Prostate gland (tissue), 2 donors: Measurements from ENCODE around the gene KIF9. TPM values are rescaled to one million over a fixed set of nuclear protein-coding genes. Genes with fewer than 3 reads are reported as not detected.
"Not testable (repeated sequence)": the region's sequence is repeated elsewhere in the genome, so short reads cannot be mapped to it uniquely, and the experiment has no call there.

ENCODE experiments used
- DNase-seq: peaks from one replicate; pipeline ENCODE4 v3.0.0-alpha.2; 2019; ENCODE audit warnings: low spot score
- H3K27ac ChIP-seq, 2 donors: fragments of 200-600 bp; sonication (generic); 2 replicates each; pipeline ENCODE4 v1.5.1; 2017 to 2019
- H3K27me3 ChIP-seq: fragments of 200-600 bp; sonication (generic); replicated peaks from 2 replicates; pipeline ENCODE4 v1.5.1; 2019; ENCODE audit not compliant: insufficient read depth
- H3K36me3 ChIP-seq, 2 donors: fragments of 200-600 bp; sonication (generic); 1 replicate in 1 of 2; 2 replicates in 1 of 2; pipeline versions ENCODE4 v1.5.1 to v1.8.1; 2017 to 2019
- H3K4me1 ChIP-seq: fragments of 200-600 bp; sonication (generic); replicated peaks from 2 replicates; pipeline ENCODE4 v1.5.1; 2019
- H3K4me3 ChIP-seq, 2 donors: fragments of 200-600 bp; sonication (generic); 2 replicates each; pipeline ENCODE4 v1.5.1; 2017 to 2019
- H3K9me3 ChIP-seq: fragments of 200-600 bp; sonication (generic); 2 replicates; pipeline ENCODE4 v1.5.1; 2017
- POLR2A ChIP-seq: fragments of 450-650 bp; IDR thresholded peaks from one replicate; pipeline ENCODE4 v1.6.1; 2016; ENCODE audit warnings: antibody characterized with exemption, mild to moderate bottlenecking
- POLR2AphosphoS5 ChIP-seq: sonication (generic); formaldehyde crosslinking; IDR thresholded peaks from one replicate; pipeline ENCODE4 v1.6.1; 2017; ENCODE audit warnings: antibody characterized with exemption
- WGBS: methylation state at CpG from one replicate; pipeline ENCODE4 v1.1.5; 2018; 5-methylcytosine and 5-hydroxymethylcytosine counted together
- intact Hi-C: fragments of 100-400 bp; cut with DNase I; formaldehyde crosslinking; loops from one replicate; pipeline ENCODE4 v1.14.2; 2022
- total RNA-seq, 2 donors: library from RNA; depleted of rRNA; stranded (reverse); fragments of >200 nt; gene quantifications; one replicate each; pipeline ENCODE4 v1.1.0, GENCODE V29; 2016
- TF ChIP-seq, protein P1 (sequence below), 4 experiments: fragments of 200-600 bp in 2 of 4; fragments of 450-650 bp in 2 of 4; sonication (generic) in 2 of 4; IDR thresholded peaks; 1 replicate in 3 of 4; 2 replicates in 1 of 4; pipeline ENCODE4 v1.5.1; 2016 to 2019; ENCODE audit warnings: antibody characterized with exemption in 4 of 4, mild to moderate bottlenecking in 2 of 4, moderate library complexity in 2 of 4

The KIF9 gene
- total RNA-seq, 2 donors from 2014 or later: 14.3 to 17.5 TPM

DNA sequence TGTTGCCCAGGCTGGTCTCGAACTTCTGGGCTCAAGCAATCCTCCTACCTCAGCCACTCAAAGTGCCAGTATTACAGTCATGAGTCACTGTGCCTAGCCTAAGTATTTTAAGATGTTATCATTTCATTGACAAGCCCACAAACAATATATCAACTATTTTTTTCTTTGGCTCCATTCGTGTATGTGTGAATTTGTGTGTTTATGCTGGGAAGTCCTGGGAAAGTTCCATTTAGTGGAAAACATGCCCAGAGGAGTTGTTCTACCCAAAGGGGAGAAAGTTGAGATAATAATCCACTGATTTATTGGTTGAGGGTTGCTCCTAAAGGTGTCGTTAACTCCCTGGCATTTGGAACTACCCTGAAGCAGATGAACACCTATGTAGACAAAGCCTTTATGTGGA lies 58.8 kb downstream of the KIF9 start:
- H3K4me3 ChIP-seq: no peak overlapping the region
- no peaks in the 10 kb centered on the region for H3K4me1 ChIP-seq
- no peaks in the 10 kb centered on the region for H3K9me3 ChIP-seq
- no peak for DNase-seq
- H3K36me3 ChIP-seq: no peaks in the 10 kb centered on the region
- 59% methylated on average over 3 of the region's 3 CpGs for WGBS
- intact Hi-C loops: no loop called here
- H3K27me3 ChIP-seq: no peaks in the 10 kb centered on the region
- TF ChIP-seq, protein P1, sequence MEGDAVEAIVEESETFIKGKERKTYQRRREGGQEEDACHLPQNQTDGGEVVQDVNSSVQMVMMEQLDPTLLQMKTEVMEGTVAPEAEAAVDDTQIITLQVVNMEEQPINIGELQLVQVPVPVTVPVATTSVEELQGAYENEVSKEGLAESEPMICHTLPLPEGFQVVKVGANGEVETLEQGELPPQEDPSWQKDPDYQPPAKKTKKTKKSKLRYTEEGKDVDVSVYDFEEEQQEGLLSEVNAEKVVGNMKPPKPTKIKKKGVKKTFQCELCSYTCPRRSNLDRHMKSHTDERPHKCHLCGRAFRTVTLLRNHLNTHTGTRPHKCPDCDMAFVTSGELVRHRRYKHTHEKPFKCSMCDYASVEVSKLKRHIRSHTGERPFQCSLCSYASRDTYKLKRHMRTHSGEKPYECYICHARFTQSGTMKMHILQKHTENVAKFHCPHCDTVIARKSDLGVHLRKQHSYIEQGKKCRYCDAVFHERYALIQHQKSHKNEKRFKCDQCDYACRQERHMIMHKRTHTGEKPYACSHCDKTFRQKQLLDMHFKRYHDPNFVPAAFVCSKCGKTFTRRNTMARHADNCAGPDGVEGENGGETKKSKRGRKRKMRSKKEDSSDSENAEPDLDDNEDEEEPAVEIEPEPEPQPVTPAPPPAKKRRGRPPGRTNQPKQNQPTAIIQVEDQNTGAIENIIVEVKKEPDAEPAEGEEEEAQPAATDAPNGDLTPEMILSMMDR (IDR thresholded peaks at IDR 0.05): no peak
- TF ChIP-seq POLR2A (no peak), POLR2AphosphoS5 (no peak)
- no peak overlapping the region for H3K27ac ChIP-seq

DNA sequence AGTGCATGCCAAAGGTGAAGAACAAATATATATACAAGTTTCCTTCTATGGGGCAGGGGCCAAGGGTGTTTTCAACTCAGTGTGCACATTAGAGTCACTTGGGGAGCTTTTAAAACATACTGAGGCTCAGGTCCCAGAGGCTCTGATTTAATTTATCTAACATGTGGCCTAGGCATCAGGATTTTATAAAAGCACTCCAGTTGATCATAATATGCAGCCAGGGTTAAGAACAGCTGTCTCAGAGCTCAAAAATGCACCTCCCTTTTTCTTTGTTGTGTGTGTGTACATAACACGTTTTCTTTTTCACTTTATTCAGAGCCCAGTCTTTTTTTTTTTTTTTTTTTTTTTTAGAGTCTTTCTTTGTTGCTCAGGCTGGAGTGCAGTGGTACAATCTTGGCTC lies 60.8 kb downstream of the KIF9 start:
- Histone ChIP-seq H3K4me3 (no peak overlapping the region), H3K27ac (no peak overlapping the region), H3K4me1 (no peaks in the 10 kb centered on the region), H3K36me3 (peaks cover 0 to 4% of the 10 kb centered on the region in 2 donors), H3K27me3 (no peaks in the 10 kb centered on the region), H3K9me3 (no peaks in the 10 kb centered on the region)
- intact Hi-C loops: no loop called here
- DNase-seq: no peak
- TF ChIP-seq, protein P1 (IDR thresholded peaks at IDR 0.05): no peak
- TF ChIP-seq POLR2AphosphoS5 (no peak), POLR2A (no peak)
- 30% methylated on average over 1 of the region's 1 CpG for WGBS

DNA sequence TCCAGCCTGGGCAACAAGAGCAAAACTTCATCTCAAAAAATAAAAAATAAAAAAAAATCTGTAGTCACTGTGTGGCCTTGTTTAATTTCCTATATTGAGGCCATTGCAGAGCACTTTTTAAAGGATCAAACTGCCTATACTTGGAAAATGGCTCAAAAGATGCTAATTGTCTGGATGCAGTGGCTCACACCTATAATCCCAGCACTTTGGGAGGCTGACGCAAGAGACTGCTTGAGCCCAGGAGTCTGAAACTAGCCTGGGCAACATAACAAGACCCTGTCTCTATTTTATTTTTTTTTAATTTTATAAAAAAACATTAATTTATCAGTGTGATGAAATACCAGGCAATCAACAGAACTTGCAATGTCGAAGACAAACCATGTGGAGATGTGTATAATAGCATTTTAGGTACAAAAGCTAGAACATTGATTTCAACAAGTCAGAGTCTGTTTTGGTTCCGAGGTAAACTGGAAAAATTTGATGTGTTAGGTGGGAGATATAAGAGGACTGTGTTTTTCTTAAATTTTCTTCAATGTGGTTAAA lies 71.7 kb downstream of the KIF9 start:
- no peak for DNase-seq
- no peak for TF ChIP-seq POLR2A
- TF ChIP-seq, protein P1 (IDR thresholded peaks at IDR 0.05): no peak
- no peak for TF ChIP-seq POLR2AphosphoS5
- no peak overlapping the region for H3K27ac ChIP-seq
- intact Hi-C loops: no loop called here
- no peak overlapping the region for H3K4me3 ChIP-seq
- no peaks in the 10 kb centered on the region for H3K36me3 ChIP-seq
- H3K4me1 ChIP-seq: no peaks in the 10 kb centered on the region
- H3K9me3 ChIP-seq: no peaks in the 10 kb centered on the region
- WGBS: 96% methylated on average over 3 of the region's 3 CpGs
- no peaks in the 10 kb centered on the region for H3K27me3 ChIP-seq

DNA sequence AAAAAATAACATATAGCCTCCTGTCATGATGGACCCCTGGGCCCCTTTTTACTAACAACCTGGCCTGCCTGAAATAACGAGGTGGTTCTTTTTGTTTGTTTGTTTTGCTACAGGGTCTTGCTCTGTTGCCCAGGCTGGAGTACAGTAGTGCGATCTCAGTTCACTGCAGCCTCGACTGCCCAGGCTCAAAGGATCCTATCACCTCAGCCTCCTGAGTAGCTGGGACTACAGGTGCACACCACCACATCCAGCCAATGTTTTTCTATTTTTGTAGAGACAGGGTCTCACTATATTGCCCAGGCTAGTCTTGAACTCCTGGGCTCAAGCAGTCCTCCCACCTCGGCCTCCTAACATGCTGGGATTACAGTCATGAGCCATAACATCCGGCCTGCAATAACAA lies 76.6 kb downstream of the KIF9 start:
- H3K4me3 ChIP-seq, H3K36me3 ChIP-seq, H3K4me1 ChIP-seq, H3K27me3 ChIP-seq, H3K9me3 ChIP-seq, intact Hi-C loops, DNase-seq, H3K27ac ChIP-seq: not testable (repeated sequence)
- WGBS: 93% methylated on average over 5 of the region's 5 CpGs

DNA sequence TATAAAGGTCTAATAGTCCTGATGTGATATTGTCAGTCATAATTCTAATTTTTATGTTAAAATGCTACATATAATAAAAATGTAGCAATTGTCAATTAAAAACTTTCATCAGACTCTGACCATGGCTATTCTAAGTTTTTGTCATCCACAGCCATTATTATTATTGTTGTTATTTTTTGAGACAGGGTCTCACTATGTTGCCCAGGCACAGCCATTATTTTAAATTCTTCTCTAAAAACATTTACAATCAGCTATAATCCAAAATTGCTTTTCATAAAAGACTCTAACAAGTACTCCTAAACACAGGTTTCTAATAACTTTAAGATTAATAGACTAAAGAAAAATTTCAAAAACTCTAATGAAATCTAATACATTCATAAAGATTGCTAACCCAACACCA lies 77.7 kb downstream of the KIF9 start:
- Histone ChIP-seq H3K9me3 (no peaks in the 10 kb centered on the region), H3K27me3 (no peaks in the 10 kb centered on the region), H3K4me1 (no peaks in the 10 kb centered on the region), H3K4me3 (no peak overlapping the region), H3K27ac (no peak overlapping the region), H3K36me3 (no peaks in the 10 kb centered on the region)
- TF ChIP-seq, protein P1 (IDR thresholded peaks at IDR 0.05): no peak
- TF ChIP-seq POLR2A: no peak
- TF ChIP-seq POLR2AphosphoS5: no peak
- intact Hi-C loops: no loop called here
- DNase-seq: no peak
